ENCODE measurements around the gene BBS10.
A peak's percentile ranks its signal among the peaks of the same experiment; 100 is the strongest.

The BBS10 gene

GRCh38 chr12:76345569-76345968 lies 2.6 kb downstream of the BBS10 start:
- Histone ChIP-seq H3K9me2 (replicated peaks; ENCODE audit: low read depth, low read length) (no peaks in the 10 kb centered on the region), H3K79me2 (ENCODE audit: insufficient read depth, low read length) (peaks cover 9% of the 10 kb centered on the region; the same call in 1 of the 2 replicates), H4K20me1 (ENCODE audit: insufficient read depth, low read length, poor library complexity, severe bottlenecking) (no peaks in the 10 kb centered on the region), H3K36me3 (ENCODE audit: insufficient read depth, low read length) (no peaks in the 10 kb centered on the region), H2AFZ (ENCODE audit: low read length) (no peak overlapping the region), H3K4me1 (ENCODE audit: insufficient read depth, low read length, poor library complexity, severe bottlenecking) (peaks cover 25% of the 10 kb centered on the region), H3K4me2 (ENCODE audit: low read depth, low read length, poor library complexity, severe bottlenecking) (peak overlapping the region; percentile 91), H3K9me3 (ENCODE audit: insufficient read depth, low read depth, low read length) (no peaks in the 10 kb centered on the region), H3F3A (ENCODE audit: low read depth) (no peaks in the 10 kb centered on the region), H3K9ac (ENCODE audit: low read depth, low read length, poor library complexity, severe bottlenecking) (no peak overlapping the region), H3K27me3 (ENCODE audit: insufficient read depth, low read length, poor library complexity, severe bottlenecking) (no peaks in the 10 kb centered on the region), H3K4me3 (ENCODE audit: low read length, poor library complexity, severe bottlenecking) (no peak overlapping the region)
- no peak for TF ChIP-seq EZH2phosphoT487 (IDR thresholded peaks at IDR 0.05; ENCODE audit: borderline replicate concordance)
- TF ChIP-seq, protein P1, sequence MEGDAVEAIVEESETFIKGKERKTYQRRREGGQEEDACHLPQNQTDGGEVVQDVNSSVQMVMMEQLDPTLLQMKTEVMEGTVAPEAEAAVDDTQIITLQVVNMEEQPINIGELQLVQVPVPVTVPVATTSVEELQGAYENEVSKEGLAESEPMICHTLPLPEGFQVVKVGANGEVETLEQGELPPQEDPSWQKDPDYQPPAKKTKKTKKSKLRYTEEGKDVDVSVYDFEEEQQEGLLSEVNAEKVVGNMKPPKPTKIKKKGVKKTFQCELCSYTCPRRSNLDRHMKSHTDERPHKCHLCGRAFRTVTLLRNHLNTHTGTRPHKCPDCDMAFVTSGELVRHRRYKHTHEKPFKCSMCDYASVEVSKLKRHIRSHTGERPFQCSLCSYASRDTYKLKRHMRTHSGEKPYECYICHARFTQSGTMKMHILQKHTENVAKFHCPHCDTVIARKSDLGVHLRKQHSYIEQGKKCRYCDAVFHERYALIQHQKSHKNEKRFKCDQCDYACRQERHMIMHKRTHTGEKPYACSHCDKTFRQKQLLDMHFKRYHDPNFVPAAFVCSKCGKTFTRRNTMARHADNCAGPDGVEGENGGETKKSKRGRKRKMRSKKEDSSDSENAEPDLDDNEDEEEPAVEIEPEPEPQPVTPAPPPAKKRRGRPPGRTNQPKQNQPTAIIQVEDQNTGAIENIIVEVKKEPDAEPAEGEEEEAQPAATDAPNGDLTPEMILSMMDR (conservative IDR thresholded peaks at IDR 0.05; ENCODE audit: low read length), result no peak

GRCh38 chr12:76341436-76342030 lies 6.7 kb downstream of the BBS10 start:
- H3K27me3 ChIP-seq (ENCODE audit: insufficient read depth, low read length, poor library complexity, severe bottlenecking), result no peaks in the 10 kb centered on the region
- H4K20me1 ChIP-seq (ENCODE audit: insufficient read depth, low read length, poor library complexity, severe bottlenecking), result no peaks in the 10 kb centered on the region
- no peaks in the 10 kb centered on the region for H3K79me2 ChIP-seq (ENCODE audit: insufficient read depth, low read length)
- no peak overlapping the region for H3K9ac ChIP-seq (ENCODE audit: low read depth, low read length, poor library complexity, severe bottlenecking)
- peaks cover 5% of the 10 kb centered on the region for H3K4me1 ChIP-seq (ENCODE audit: insufficient read depth, low read length, poor library complexity, severe bottlenecking)
- H3F3A ChIP-seq (ENCODE audit: low read depth), result no peaks in the 10 kb centered on the region
- no peak for TF ChIP-seq EZH2phosphoT487 (IDR thresholded peaks at IDR 0.05; ENCODE audit: borderline replicate concordance)
- TF ChIP-seq, protein P1 (conservative IDR thresholded peaks at IDR 0.05; ENCODE audit: low read length), result no peak
- no peak overlapping the region for H3K4me2 ChIP-seq (ENCODE audit: low read depth, low read length, poor library complexity, severe bottlenecking)
- no peak overlapping the region for H2AFZ ChIP-seq (ENCODE audit: low read length)
- no peak overlapping the region for H3K4me3 ChIP-seq (ENCODE audit: low read length, poor library complexity, severe bottlenecking)
- H3K9me2 ChIP-seq (replicated peaks; ENCODE audit: low read depth, low read length), result no peaks in the 10 kb centered on the region
- no peaks in the 10 kb centered on the region for H3K9me3 ChIP-seq (ENCODE audit: insufficient read depth, low read depth, low read length)
- H3K36me3 ChIP-seq (ENCODE audit: insufficient read depth, low read length), result no peaks in the 10 kb centered on the region

- Histone ChIP-seq H3K4me2 (ENCODE audit: low read depth, low read length, poor library complexity, severe bottlenecking) (no peak overlapping the region), H3K27me3 (ENCODE audit: insufficient read depth, low read length, poor library complexity, severe bottlenecking) (no peaks in the 10 kb centered on the region), H3K36me3 (ENCODE audit: insufficient read depth, low read length) (no peaks in the 10 kb centered on the region), H3K79me2 (ENCODE audit: insufficient read depth, low read length) (no peaks in the 10 kb centered on the region), H3K9me2 (replicated peaks; ENCODE audit: low read depth, low read length) (no peaks in the 10 kb centered on the region), H3K9ac (ENCODE audit: low read depth, low read length, poor library complexity, severe bottlenecking) (no peak overlapping the region), H3K9me3 (ENCODE audit: insufficient read depth, low read depth, low read length) (no peaks in the 10 kb centered on the region), H3K4me1 (ENCODE audit: insufficient read depth, low read length, poor library complexity, severe bottlenecking) (no peaks in the 10 kb centered on the region), H2AFZ (ENCODE audit: low read length) (no peak overlapping the region), H3K4me3 (ENCODE audit: low read length, poor library complexity, severe bottlenecking) (no peak overlapping the region), H3F3A (ENCODE audit: low read depth) (no peaks in the 10 kb centered on the region), H4K20me1 (ENCODE audit: insufficient read depth, low read length, poor library complexity, severe bottlenecking) (no peaks in the 10 kb centered on the region)
- TF ChIP-seq, protein P1 (conservative IDR thresholded peaks at IDR 0.05; ENCODE audit: low read length), result no peak
- TF ChIP-seq EZH2phosphoT487 (IDR thresholded peaks at IDR 0.05; ENCODE audit: borderline replicate concordance), result no peak
These were observed 7.4 kb downstream of the BBS10 start for GRCh38 chr12:76340680-76341435.

All from Loucy (cell line).